NCI-H2171 treated with DMSO at 0.1 percent for 48 hours (cell line): ENCODE measurements around the gene PPOX.

ENCODE experiments used
- DNase-seq: peaks from one replicate; lab custom pipeline; 2025; lab: John Stamatoyannopoulos, UW

Gene PPOX

GRCh38 chr1:161176468-161177111 lies 10.4 kb downstream of the PPOX start:
- no peak for DNase-seq

- DNase-seq, result peak; percentile 81
These were observed 11.1 kb downstream of the PPOX start, which contains the start of gene B4GALT3 for GRCh38 chr1:161177112-161177935. B4GALT3 (minus strand) TSS chr1:161177507; CDS start chr1:161176060, 1,447 bp downstream.

- no peak for DNase-seq
These were observed 11.7 kb downstream of the PPOX start for GRCh38 chr1:161177936-161178244.

GRCh38 chr1:161179698-161180097 lies 13.5 kb downstream of the PPOX start:
- DNase-seq, result no peak

GRCh38 chr1:161180639-161181038 lies 14.4 kb downstream of the PPOX start:
- no peak for DNase-seq

GRCh38 chr1:161182214-161182613 lies 16.0 kb downstream of the PPOX start:
- DNase-seq, result no peak

- peak; percentile 93 for DNase-seq
These were observed 19.1 kb downstream of the PPOX start for GRCh38 chr1:161185282-161185682.

DNA sequence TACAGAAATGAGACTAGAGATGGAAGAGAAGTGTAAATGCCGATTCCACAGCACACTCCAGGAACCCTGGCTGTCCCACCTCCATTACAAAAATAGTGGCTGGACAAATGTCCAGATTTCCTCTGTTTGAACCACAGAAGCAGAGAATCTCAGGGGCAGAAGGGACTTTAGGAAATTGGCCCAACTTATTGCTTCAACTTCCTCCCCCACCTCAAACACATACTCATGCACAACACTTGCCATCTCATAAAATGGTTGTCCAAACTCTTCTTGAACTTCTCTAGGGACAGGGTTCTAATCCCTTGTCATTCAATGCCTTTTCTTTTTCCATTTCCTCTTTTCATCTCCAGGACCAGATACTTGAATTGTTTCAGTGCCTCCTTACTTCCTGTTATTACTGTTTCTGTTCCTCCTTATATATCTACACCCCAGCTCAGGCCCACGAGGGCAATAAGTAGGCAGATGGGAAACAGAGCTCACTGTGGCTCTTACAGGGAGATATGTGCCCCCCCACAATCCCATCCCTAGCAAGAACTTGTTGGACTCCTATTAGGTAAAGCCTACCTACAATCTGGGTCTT lies 19.6 kb downstream of the PPOX start:
- no peak for DNase-seq

- DNase-seq, result no peak
These were observed 21.1 kb downstream of the PPOX start for GRCh38 chr1:161187311-161187710.

DNA sequence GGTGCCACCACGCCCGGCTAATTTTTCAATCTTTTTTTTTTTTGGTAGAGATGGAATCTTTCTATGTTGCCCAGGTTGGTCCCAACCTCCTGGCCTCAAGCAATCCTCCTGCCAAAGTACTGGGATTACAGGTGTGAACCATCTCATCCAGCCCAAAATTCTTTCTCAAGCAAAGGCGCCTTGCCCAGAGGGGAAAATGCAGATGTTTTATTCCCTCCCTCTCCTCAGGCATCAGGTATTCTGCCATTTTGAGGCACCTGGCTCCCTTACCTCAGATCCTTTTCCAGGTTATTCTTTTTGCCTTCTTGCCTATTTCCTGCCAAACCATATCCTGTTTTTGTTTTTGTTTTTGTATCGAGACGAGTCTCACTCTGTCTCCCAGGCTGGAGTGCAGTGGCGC lies 22.2 kb downstream of the PPOX start:
- no peak for DNase-seq

- DNase-seq, result no peak
These were observed 22.8 kb downstream of the PPOX start for GRCh38 chr1:161189036-161189435.

- no peak for DNase-seq
These were observed 24.8 kb downstream of the PPOX start for GRCh38 chr1:161190962-161191521.

GRCh38 chr1:161191971-161192370 lies 25.7 kb downstream of the PPOX start:
- DNase-seq, result no peak

- peak; percentile 79 for DNase-seq
These were observed 26.5 kb downstream of the PPOX start for GRCh38 chr1:161192476-161193465.

DNA sequence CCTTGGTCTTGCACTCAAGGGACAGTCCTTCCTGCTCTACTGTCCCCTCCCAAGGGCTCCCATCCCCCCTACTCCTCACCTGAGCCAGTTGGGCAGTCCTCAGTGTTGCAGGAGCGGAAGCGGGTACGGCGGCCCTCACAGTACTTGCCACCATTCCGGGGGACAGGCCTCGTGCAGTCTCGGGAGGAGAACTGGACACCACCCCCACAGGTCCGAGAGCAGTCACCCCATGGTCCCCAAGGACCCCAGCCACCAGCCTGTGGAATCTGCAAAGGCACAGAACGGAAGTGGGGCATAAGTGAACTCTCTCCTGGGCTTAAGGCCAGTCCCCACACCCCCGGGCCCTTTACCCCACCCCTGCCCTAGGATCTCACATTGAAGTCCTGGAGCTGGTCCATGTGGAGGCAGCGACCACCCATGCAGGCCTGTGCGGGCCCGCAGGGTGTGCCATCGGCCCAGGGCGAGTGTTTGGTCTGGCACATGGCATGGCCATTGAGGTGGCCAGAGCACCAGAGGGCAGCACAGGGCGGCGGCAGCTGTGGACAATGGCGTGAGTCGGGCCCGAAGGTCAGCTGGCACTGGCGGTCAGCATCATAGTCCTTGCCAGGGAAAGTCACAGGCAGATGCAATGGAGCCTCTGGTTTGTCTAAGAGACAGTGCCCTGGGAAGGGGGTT lies 27.5 kb downstream of the PPOX start:
- DNase-seq, result no peak

GRCh38 chr1:161195171-161195570 lies 28.9 kb downstream of the PPOX start:
- DNase-seq, result no peak

DNA sequence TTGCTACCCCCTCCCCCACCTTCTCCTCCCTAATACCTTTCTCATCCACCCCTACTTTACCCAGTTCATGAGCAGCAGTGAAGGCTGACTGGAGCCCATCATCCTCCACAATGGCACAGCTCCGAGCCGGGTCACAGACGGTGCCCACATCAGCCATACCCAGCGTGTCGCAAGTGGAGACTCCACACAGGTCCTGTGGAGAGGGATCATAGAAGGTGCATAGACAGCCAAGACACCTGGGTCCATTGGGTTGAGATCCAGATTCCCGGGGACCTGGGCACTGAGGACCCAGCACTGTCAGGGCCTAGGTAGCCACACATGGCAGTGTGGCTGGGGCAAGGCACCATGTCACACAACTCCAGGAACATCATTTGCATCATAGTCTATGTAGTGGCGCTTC lies 29.9 kb downstream of the PPOX start:
- no peak for DNase-seq

DNA sequence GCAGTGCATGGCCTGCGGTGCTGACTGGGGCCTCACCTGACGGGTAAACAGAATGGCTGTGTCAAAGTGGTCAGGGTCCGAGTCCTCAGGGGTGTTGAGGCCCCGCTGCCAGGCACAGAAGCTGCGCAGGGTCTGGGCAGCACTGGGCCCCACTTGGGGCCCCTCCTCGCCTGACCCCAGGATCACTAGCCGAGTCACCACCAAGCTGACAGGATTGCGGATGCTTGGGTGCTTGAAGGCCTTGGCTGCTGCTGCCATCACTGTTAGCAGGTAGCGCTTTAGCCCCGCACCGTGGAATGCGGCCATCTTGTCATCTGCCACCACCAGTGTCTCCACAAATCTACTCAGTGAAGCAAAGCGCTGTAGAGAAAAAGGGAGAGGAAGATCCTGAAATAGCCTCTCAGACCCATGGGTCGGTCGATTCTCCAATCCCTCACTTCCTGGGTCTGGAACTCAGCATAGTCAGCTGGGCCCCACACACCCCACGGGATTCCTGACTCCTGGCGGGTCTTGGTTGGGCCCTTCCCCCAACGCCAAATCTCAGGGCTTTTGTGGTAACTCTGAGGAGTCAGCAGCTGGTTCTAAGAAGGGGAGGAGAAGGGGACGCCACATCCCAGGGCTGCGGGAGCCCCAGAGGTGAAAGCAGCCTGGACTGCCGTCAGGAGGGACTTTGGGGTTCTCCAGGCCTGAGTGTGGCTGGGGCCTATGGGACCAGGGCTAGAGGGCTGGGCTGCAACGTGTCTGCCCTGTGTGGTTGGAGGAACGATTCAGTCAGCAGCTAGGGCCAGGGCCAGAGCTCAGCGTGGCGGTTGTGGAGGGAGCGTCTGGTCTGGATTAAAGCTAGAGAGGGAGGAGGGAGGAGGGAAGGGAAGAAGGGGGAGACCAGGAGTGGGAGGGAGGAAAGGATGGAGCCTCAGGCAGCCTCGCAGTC lies 30.6 kb downstream of the PPOX start:
- DNase-seq, result no peak

- DNase-seq, result no peak
These were observed 31.5 kb downstream of the PPOX start for GRCh38 chr1:161197560-161198193.
